Left lung (tissue), 10 donors: ENCODE measurements around the gene DIP2A. TPM values are rescaled to one million over a fixed set of nuclear protein-coding genes. Genes with fewer than 3 reads are reported as not detected.

Experiments
- ATAC-seq: fragments of 200-7000 bp; cut with Tn5 transposase; one replicate; pipeline ENCODE4 v1.9.1; 2020; ENCODE audit warnings: moderate library complexity
- DNase-seq, 4 donors: peaks; one replicate each; pipeline ENCODE4 v3.0.0-alpha.2; 2013 to 2020
- H3K27ac ChIP-seq, 2 donors: fragments of 200-600 bp; sonication (generic) in 1 of 2; one replicate each; pipeline versions ENCODE4 v1.5.0 to v1.8.0; 2020 to 2021
- H3K27me3 ChIP-seq, 2 donors: fragments of 200-600 bp; sonication (generic) in 1 of 2; one replicate each; pipeline versions ENCODE4 v1.5.0 to v1.8.0; 2020 to 2021
- H3K36me3 ChIP-seq, 2 donors: fragments of 200-600 bp; sonication (generic) in 1 of 2; one replicate each; pipeline versions ENCODE4 v1.5.0 to v1.8.0; 2020 to 2021
- H3K4me1 ChIP-seq, 2 donors: fragments of 200-600 bp; one replicate each; pipeline ENCODE4 v1.8.0; 2021
- H3K4me3 ChIP-seq, 2 donors: fragments of 200-600 bp; sonication (generic) in 1 of 2; one replicate each; pipeline versions ENCODE4 v1.5.0 to v1.8.0; 2020 to 2021; ENCODE audit warnings: mild to moderate bottlenecking in 1 of 2
- H3K9me3 ChIP-seq, 2 donors: fragments of 200-600 bp; sonication (generic) in 1 of 2; one replicate each; pipeline versions ENCODE4 v1.5.0 to v1.8.0; 2020 to 2021
- CTCF ChIP-seq, 2 donors: fragments of 200-600 bp; sonication (generic) in 1 of 2; IDR thresholded peaks; one replicate each; pipeline versions ENCODE4 v1.5.0 to v1.8.0; 2021; ENCODE audit warnings: antibody characterized with exemption in 2 of 2
- intact Hi-C, 2 donors: fragments of 100-400 bp; cut with DNase I; formaldehyde crosslinking; loops; one replicate each; pipeline versions ENCODE4 v1.11.2 to v1.14.2; 2022
- polyA plus RNA-seq, 6 donors: library from polyadenylated mRNA; unstranded; fragments of 120-200 nt; gene quantifications; one replicate each; pipeline ENCODE4 v1.2.1, GENCODE V29; 2013; ENCODE audit not compliant: insufficient read length in 6 of 6
- total RNA-seq, 2 donors: library from RNA; stranded (reverse); fragmentation: NEBNext Ultra II Directional; extraction: Animal tissue kit (Norgen Biotek cat#: 25700); gene quantifications; one replicate each; pipeline ENCODE4 v1.2.1, GENCODE V29; 2021
- donor health status: DM: no; HTN: yes; CAD: no.
- donor health status: DM: no; HTN: no; CAD: no.

The DIP2A gene
- total and polyA plus RNA-seq, 8 donors: 31.5 to 75.3 (median 62.6) TPM

- DNase-seq (no peak), ATAC-seq (no peak)
- no peak overlapping the region for H3K4me3 ChIP-seq
- no peaks in the 10 kb centered on the region for H3K36me3 ChIP-seq
- H3K27me3 ChIP-seq: no peaks in the 10 kb centered on the region
- peaks cover 0 to 22% of the 10 kb centered on the region in 2 donors for H3K9me3 ChIP-seq
- TF ChIP-seq CTCF (IDR thresholded peaks at IDR 0.05): no peak
- intact Hi-C loops: no loop called here
- H3K27ac ChIP-seq: no peak overlapping the region
- H3K4me1 ChIP-seq: peaks cover 0 to 7% of the 10 kb centered on the region in 2 donors
Measured at GRCh38 chr21:46597896-46598343, 139.2 kb downstream of the DIP2A start.

GRCh38 chr21:46598581-46599572, 140.2 kb downstream of the DIP2A start:
- ATAC-seq (peak; percentile 54), DNase-seq (peak in 2 of 4 donors; percentile 33 to 50)
- no peaks in the 10 kb centered on the region for H3K36me3 ChIP-seq
- peaks cover 0 to 12% of the 10 kb centered on the region in 2 donors for H3K9me3 ChIP-seq
- no peak for TF ChIP-seq CTCF (IDR thresholded peaks at IDR 0.05)
- peaks cover 0 to 7% of the 10 kb centered on the region in 2 donors for H3K4me1 ChIP-seq
- H3K4me3 ChIP-seq: no peak overlapping the region
- no peaks in the 10 kb centered on the region for H3K27me3 ChIP-seq
- H3K27ac ChIP-seq: no peak overlapping the region
- intact Hi-C loops: no loop called here

GRCh38 chr21:46600305-46600704, 141.6 kb downstream of the DIP2A start:
- no peak for DNase-seq
- Histone ChIP-seq H3K9me3 (no peaks in the 10 kb centered on the region), H3K27ac (no peak overlapping the region), H3K36me3 (no peaks in the 10 kb centered on the region), H3K4me3 (no peak overlapping the region), H3K27me3 (no peaks in the 10 kb centered on the region), H3K4me1 (peaks cover 7 to 8% of the 10 kb centered on the region in 2 donors)
- intact Hi-C loops: no loop called here
- no peak for ATAC-seq
- TF ChIP-seq CTCF (IDR thresholded peaks at IDR 0.05): no peak

GRCh38 chr21:46600978-46601377, 142.3 kb downstream of the DIP2A start:
- Histone ChIP-seq H3K36me3 (no peaks in the 10 kb centered on the region), H3K4me3 (no peak overlapping the region), H3K27me3 (no peaks in the 10 kb centered on the region), H3K27ac (no peak overlapping the region), H3K9me3 (no peaks in the 10 kb centered on the region), H3K4me1 (peaks cover 7 to 15% of the 10 kb centered on the region in 2 donors)
- ATAC-seq (no peak), DNase-seq (no peak)
- intact Hi-C loops: no loop called here
- TF ChIP-seq CTCF (IDR thresholded peaks at IDR 0.05): no peak

GRCh38 chr21:46603228-46603627, 144.5 kb downstream of the DIP2A start:
- no peak for TF ChIP-seq CTCF (IDR thresholded peaks at IDR 0.05)
- peaks cover 7 to 22% of the 10 kb centered on the region in 2 donors for H3K4me1 ChIP-seq
- H3K4me3 ChIP-seq: no peak overlapping the region
- ATAC-seq: no peak
- no peak for DNase-seq
- H3K27me3 ChIP-seq: no peaks in the 10 kb centered on the region
- H3K9me3 ChIP-seq: no peaks in the 10 kb centered on the region
- intact Hi-C loops: no loop called here
- H3K36me3 ChIP-seq: no peaks in the 10 kb centered on the region
- H3K27ac ChIP-seq: no peak overlapping the region
